GM18505 (cell line): ENCODE measurements around the gene C1GALT1.

ENCODE experiments used
- ATAC-seq: cut with Tn5 transposase; IDR thresholded peaks from one replicate; pipeline ENCODE4 v1.9.1; 2021; ENCODE audit not compliant: unreplicated experiment
- POLR2A ChIP-seq: IDR thresholded peaks from 4 replicates; pipeline ENCODE4 v1.6.1; 2011; ENCODE audit warnings: borderline replicate concordance; ENCODE audit not compliant: insufficient read depth, insufficient read length; ENCODE audit errors: extremely low read depth

The C1GALT1 gene

GRCh38 chr7:7251742-7252141 is 69.4 kb downstream of the C1GALT1 start:
- TF ChIP-seq POLR2A: no peak
- peak; percentile 98 for ATAC-seq

- no peak for ATAC-seq
- TF ChIP-seq POLR2A: no peak
Observed at GRCh38 chr7:7254319-7254718, 72.0 kb downstream of the C1GALT1 start.

DNA sequence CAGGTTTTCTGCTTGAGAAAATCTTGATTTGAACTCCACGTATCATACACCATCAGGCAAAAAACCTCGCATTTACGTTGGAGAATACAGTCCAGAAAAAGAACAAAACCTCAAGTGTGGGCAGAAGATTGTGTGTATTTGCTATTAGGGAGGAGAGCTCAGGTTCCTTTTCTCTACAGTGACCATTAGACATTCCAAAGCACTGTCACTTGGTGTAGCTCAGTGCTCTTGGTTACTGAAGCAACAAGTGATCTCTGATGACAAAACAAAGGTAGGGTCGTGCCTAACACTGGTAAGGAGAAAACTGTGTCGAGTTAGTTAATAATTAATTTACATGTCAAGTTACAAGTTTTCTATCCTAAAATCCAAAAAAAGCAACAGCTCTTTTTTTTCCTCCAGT is 72.6 kb downstream of the C1GALT1 start:
- ATAC-seq: no peak
- no peak for TF ChIP-seq POLR2A

DNA sequence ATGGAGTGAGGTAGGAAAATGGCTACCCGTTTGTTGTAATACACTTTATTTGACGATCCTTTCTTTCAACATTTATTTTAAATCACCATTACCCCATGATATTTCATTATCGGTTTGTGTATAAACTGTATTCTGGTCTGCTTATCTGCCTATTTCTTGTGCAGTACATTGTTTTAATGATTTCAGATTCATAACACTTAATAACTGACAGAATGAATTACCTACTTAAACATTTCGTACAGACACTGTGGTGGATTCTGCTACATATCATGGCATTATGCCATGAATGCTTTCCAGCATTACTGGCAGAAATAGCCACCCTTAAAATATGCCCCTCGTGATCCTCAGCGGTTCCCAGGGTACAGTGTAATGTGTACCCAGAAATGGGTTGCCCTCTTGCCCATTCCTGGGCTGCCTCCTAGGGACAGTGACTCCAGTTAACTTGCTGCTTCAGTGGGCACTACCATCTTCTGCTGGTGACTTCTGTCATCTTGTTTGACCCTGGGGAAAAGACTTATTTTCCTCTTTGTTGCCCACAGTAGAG is 74.5 kb downstream of the C1GALT1 start:
- ATAC-seq: no peak
- TF ChIP-seq POLR2A: no peak

- ATAC-seq: peak; percentile 88
- no peak for TF ChIP-seq POLR2A
Observed at GRCh38 chr7:7257899-7258692, 75.8 kb downstream of the C1GALT1 start.

DNA sequence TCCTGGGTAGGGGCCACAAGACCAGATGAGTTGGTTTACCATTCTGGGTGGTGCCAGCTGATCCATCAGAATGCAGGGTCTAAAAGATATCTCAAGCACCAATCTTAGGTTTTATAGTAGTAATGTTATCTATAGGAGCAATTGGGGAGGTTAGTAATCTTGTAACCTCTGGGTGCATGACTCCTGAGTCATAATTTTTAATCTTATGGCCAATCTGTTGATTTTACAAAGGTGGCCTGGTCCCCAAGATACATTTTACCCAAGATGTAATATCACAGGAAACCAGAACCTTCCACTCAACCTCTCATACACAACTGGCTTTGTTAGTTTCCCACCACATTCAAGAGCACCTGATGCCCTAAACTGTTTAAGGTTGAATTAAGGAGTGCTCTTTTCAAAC is 79.5 kb downstream of the C1GALT1 start:
- no peak for ATAC-seq
- no peak for TF ChIP-seq POLR2A

- no peak for TF ChIP-seq POLR2A
- no peak for ATAC-seq
Observed at GRCh38 chr7:7263297-7264230, 81.2 kb downstream of the C1GALT1 start.

- no peak for ATAC-seq
- no peak for TF ChIP-seq POLR2A
Observed at GRCh38 chr7:7264306-7265040, 82.1 kb downstream of the C1GALT1 start.

GRCh38 chr7:7265081-7266075 is 83.0 kb downstream of the C1GALT1 start:
- ATAC-seq: no peak
- no peak for TF ChIP-seq POLR2A

DNA sequence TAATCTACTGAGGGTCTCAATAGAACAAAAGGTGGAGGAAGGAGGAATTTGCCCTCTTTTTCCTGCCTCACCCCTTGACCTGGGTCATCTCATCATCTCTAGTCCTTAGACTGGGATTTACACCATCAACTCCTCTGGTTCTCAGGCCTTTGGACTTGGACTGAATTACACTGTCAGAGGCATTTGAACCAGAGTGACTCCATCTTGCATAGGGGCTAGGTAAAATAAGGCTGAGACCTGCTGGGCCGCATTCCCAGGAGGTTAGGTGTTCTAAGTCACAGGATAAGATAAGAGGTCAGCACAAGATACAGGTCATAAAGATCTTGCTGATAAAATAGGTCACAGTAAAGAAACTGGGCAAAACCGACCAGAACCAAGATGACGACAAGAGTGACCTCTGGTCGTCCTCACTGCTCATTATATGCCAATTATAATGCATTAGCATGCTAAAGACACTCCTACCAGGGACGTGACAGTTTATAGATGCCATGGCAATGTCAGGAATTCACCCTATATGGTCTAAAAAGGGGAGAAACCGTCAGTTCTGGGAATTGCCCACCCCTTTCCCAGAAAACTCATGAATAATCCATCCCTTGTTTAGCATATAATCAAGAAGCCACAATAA is 84.0 kb downstream of the C1GALT1 start:
- TF ChIP-seq POLR2A: no peak
- ATAC-seq: no peak

- ATAC-seq: no peak
- no peak for TF ChIP-seq POLR2A
Observed at GRCh38 chr7:7271094-7271874, 88.9 kb downstream of the C1GALT1 start.
